Mesenchymal stem cell (in vitro differentiated cells and primary cell): Measurements from ENCODE around the gene TTLL10.

ENCODE experiments used
- DNase-seq: peaks from one replicate; pipeline ENCODE4 v3.0.0-alpha.2; 2013
- H2AFZ ChIP-seq: one replicate; pipeline ENCODE4 v1.6.1; 2013; ENCODE audit warnings: low read depth, mild to moderate bottlenecking, control low read depth, inconsistent platforms, low read length, moderate library complexity
- H2AK5ac ChIP-seq: 2 replicates; pipeline ENCODE4 v1.6.1; 2013; ENCODE audit warnings: low read length, moderate library complexity, mild to moderate bottlenecking, inconsistent platforms; ENCODE audit not compliant: severe bottlenecking
- H2BK120ac ChIP-seq: one replicate; pipeline ENCODE4 v1.6.1; 2013; ENCODE audit warnings: low read depth, mild to moderate bottlenecking, inconsistent platforms, low read length, moderate library complexity
- H2BK12ac ChIP-seq, 2 experiments: one replicate each; pipeline ENCODE4 v1.6.1; 2013; ENCODE audit warnings: inconsistent platforms in 2 of 2, low read length in 2 of 2, mild to moderate bottlenecking in 2 of 2, moderate library complexity in 2 of 2, control low read depth in 1 of 2
- H2BK15ac ChIP-seq: one replicate; pipeline ENCODE4 v1.6.1; 2013; ENCODE audit warnings: mild to moderate bottlenecking, low read depth, inconsistent platforms; ENCODE audit not compliant: poor library complexity, severe bottlenecking
- H2BK5ac ChIP-seq: 2 replicates; pipeline ENCODE4 v1.6.1; 2013; ENCODE audit warnings: low read depth, mild to moderate bottlenecking, low read length, control low read depth, inconsistent platforms; ENCODE audit not compliant: poor library complexity, severe bottlenecking
- H3K14ac ChIP-seq, 2 experiments: one replicate each; pipeline ENCODE4 v1.6.1; 2013; ENCODE audit warnings: inconsistent platforms in 2 of 2, low read length in 2 of 2, control low read depth in 1 of 2, mild to moderate bottlenecking in 1 of 2, moderate library complexity in 1 of 2
- H3K18ac ChIP-seq, 2 experiments: one replicate each; pipeline ENCODE4 v1.6.1; 2013; ENCODE audit warnings: inconsistent platforms in 2 of 2, low read length in 2 of 2, control low read depth in 1 of 2, low read depth in 1 of 2, mild to moderate bottlenecking in 1 of 2
- H3K23ac ChIP-seq, 2 experiments: one replicate each; pipeline ENCODE4 v1.6.1; 2013; ENCODE audit warnings: inconsistent platforms in 2 of 2, low read length in 2 of 2, mild to moderate bottlenecking in 2 of 2, moderate library complexity in 2 of 2, control low read depth in 1 of 2
- H3K27ac ChIP-seq: 2 replicates; pipeline ENCODE4 v1.5.1; 2013; ENCODE audit warnings: mild to moderate bottlenecking, moderate library complexity, low read length, control low read depth, inconsistent platforms; ENCODE audit not compliant: poor library complexity, severe bottlenecking
- H3K27me3 ChIP-seq, 2 experiments: 2 replicates each; pipeline versions ENCODE4 v1.6.1 to v1.7.0; 2013; ENCODE audit warnings: low read length in 2 of 2, mild to moderate bottlenecking in 2 of 2, moderate library complexity in 2 of 2, control low read depth in 1 of 2, inconsistent platforms in 1 of 2; ENCODE audit not compliant: control insufficient read depth in 1 of 2, insufficient read depth in 1 of 2
- H3K36me3 ChIP-seq, 2 experiments: 2 replicates each; pipeline versions ENCODE4 v1.6.1 to v1.7.0; 2013; ENCODE audit warnings: low read length in 2 of 2, control low read depth in 1 of 2, inconsistent platforms in 1 of 2, low read depth in 1 of 2, mild to moderate bottlenecking in 1 of 2; ENCODE audit not compliant: insufficient read depth in 2 of 2, control insufficient read depth in 1 of 2
- H3K4ac ChIP-seq, 2 experiments: one replicate each; pipeline ENCODE4 v1.6.1; 2013; ENCODE audit warnings: inconsistent platforms in 2 of 2, low read length in 2 of 2, mild to moderate bottlenecking in 2 of 2, moderate library complexity in 2 of 2, control low read depth in 1 of 2, low read depth in 1 of 2
- H3K4me1 ChIP-seq: 2 replicates; pipeline ENCODE4 v1.6.1; 2013; ENCODE audit warnings: low read depth, low read length, control low read depth; ENCODE audit not compliant: control insufficient read depth, insufficient read depth
- H3K4me2 ChIP-seq: 2 replicates; pipeline ENCODE4 v1.6.1; 2013; ENCODE audit warnings: low read length, mild to moderate bottlenecking, inconsistent platforms; ENCODE audit not compliant: poor library complexity, severe bottlenecking
- H3K4me3 ChIP-seq, 2 experiments: 2 replicates each; pipeline versions ENCODE4 v1.5.1 to v1.7.0; 2013; ENCODE audit warnings: low read length in 2 of 2, mild to moderate bottlenecking in 2 of 2, control low read depth in 1 of 2, low read depth in 1 of 2; ENCODE audit not compliant: insufficient read depth in 1 of 2
- H3K79me1 ChIP-seq: replicated peaks from 2 replicates; pipeline ENCODE4 v1.6.1; 2013; ENCODE audit warnings: mild to moderate bottlenecking, control low read depth, low read length, inconsistent platforms; ENCODE audit not compliant: poor library complexity, severe bottlenecking
- H3K9ac ChIP-seq: 2 replicates; pipeline ENCODE4 v1.7.0; 2013; ENCODE audit warnings: mild to moderate bottlenecking, low read length, moderate library complexity
- H3K9me3 ChIP-seq: 2 replicates; pipeline ENCODE4 v1.7.0; 2013; ENCODE audit warnings: mild to moderate bottlenecking, low read length; ENCODE audit not compliant: control insufficient read depth
- H4K8ac ChIP-seq: one replicate; pipeline ENCODE4 v1.6.1; 2013; ENCODE audit warnings: inconsistent platforms, mild to moderate bottlenecking, low read length, moderate library complexity
- H4K91ac ChIP-seq: one replicate; pipeline ENCODE4 v1.6.1; 2013; ENCODE audit warnings: mild to moderate bottlenecking, low read length, inconsistent platforms
- WGBS: methylation state at CpG from one replicate; pipeline ENCODE4 v1.1.7; 2013; ENCODE audit warnings: mixed read lengths; 5-methylcytosine and 5-hydroxymethylcytosine counted together

The TTLL10 gene

DNA sequence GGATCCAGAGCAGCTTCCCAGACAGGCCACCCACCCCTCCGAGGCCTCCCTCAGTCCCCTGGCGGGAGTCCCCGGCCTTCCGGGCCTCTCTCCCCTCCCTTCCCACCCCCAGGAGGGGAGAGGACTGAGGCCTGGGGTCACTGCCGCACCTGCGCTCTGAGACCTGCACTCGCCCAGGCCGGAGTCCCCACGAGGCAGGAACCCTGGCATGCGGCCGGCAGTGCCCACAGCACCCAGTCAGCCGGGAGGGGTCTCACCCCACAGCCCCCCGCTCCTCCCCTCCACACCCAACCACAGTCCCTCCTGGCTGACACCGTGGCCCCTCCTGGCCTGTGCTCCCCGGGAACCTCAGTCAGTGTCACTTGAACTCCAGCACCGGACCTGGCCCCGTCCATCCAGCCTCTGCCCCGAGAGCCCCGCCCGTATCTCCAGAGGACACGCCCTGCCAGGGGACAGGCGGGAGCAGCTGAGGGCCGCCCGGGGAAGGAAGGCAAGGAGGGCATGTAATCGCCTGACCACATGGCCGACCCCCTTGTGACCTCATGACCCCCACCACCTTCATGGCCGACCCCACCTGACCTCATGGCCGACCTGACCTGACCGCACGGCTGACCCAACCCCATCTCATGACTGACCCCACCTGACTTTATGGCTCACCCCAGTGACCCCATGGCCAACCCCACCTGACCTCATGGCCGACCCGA is 28.7 kb upstream of the TTLL10 start:
- Histone ChIP-seq H3K79me1 (peaks cover 4% of the 10 kb centered on the region), H3K4me3 (no peak overlapping the region), H3K4me1 (peaks cover 19% of the 10 kb centered on the region), H3K14ac (no peak overlapping the region), H3K18ac (no peak overlapping the region), H3K9me3 (no peaks in the 10 kb centered on the region), H3K36me3 (peaks cover 0 to 33% of the 10 kb centered on the region in 2 experiments), H3K9ac (no peak overlapping the region), H4K91ac (no peak overlapping the region), H3K23ac (no peak overlapping the region), H2AK5ac (no peak overlapping the region), H3K27ac (no peak overlapping the region), H3K4ac (peak overlapping the region in 1 of 2 experiments; percentile 13), H3K27me3 (peaks cover 0 to 36% of the 10 kb centered on the region in 2 experiments), H2BK120ac (no peak overlapping the region), H3K4me2 (no peak overlapping the region), H2AFZ (no peak overlapping the region), H2BK15ac (no peak overlapping the region), H2BK12ac (no peak overlapping the region), H2BK5ac (peak overlapping the region; percentile 11), H4K8ac (no peak overlapping the region)
- WGBS, result 86% methylated on average over 31 of the region's 32 CpGs
- DNase-seq, result no peak

DNA sequence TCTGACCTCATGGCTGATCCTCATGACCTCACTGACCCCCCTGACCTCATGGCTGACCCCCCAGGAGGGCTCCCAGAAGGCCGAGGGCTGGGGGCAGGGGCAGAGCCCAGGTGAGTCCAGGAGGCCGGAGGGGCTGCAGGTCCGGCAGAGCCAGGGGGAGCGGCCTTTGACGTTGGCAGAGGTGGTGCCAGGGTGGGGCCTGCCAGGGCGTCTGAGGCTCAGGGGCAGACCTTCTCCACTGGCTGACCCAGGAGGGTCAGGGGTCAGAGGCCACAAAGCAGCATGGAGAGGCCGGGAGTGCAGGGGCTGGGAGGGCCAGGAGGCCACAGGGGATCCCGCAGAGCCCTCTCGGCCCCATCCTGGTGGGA is 28.1 kb upstream of the TTLL10 start:
- H3K4ac ChIP-seq, result no peak overlapping the region
- H3K4me3 ChIP-seq, result no peak overlapping the region
- DNase-seq, result no peak
- H3K79me1 ChIP-seq, result peaks cover 4% of the 10 kb centered on the region
- no peak overlapping the region for H3K14ac ChIP-seq
- no peak overlapping the region for H4K91ac ChIP-seq
- H2BK120ac ChIP-seq, result no peak overlapping the region
- H3K9me3 ChIP-seq, result no peaks in the 10 kb centered on the region
- H2BK12ac ChIP-seq, result no peak overlapping the region
- H3K36me3 ChIP-seq, result peaks cover 0 to 33% of the 10 kb centered on the region in 2 experiments
- no peak overlapping the region for H2BK5ac ChIP-seq
- no peak overlapping the region for H3K23ac ChIP-seq
- WGBS, result 88% methylated on average over 9 of the region's 9 CpGs
- peaks cover 23% of the 10 kb centered on the region for H3K4me1 ChIP-seq
- H2AFZ ChIP-seq, result no peak overlapping the region
- no peak overlapping the region for H2AK5ac ChIP-seq
- H3K27ac ChIP-seq, result no peak overlapping the region
- H3K18ac ChIP-seq, result no peak overlapping the region
- H2BK15ac ChIP-seq, result no peak overlapping the region
- no peak overlapping the region for H3K9ac ChIP-seq
- H3K27me3 ChIP-seq, result peaks cover 0 to 36% of the 10 kb centered on the region in 2 experiments
- no peak overlapping the region for H4K8ac ChIP-seq
- no peak overlapping the region for H3K4me2 ChIP-seq

DNA sequence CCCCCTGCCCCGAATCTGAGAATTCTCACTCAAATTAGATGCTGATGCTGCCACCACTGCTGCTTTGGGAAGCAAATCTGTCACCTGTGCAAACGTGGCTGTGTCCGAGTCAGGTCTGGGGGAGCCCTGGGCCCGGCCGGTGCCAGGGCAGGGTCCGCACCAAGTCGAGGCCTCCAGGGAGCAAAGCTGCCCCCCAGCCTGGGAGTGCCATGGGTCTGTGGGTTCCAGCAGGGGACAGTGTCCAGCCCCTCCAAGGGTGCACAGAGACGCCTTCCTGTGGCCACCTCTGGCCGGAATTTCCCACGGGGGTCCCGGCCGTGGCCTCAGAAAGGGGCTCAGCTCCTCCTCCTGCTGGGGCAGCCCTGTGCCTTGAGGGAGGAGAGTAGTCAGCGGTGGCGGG is 27.7 kb upstream of the TTLL10 start:
- H3K79me1 ChIP-seq, result peaks cover 2% of the 10 kb centered on the region
- no peak overlapping the region for H2BK5ac ChIP-seq
- no peak overlapping the region for H3K4me3 ChIP-seq
- no peak overlapping the region for H4K8ac ChIP-seq
- H4K91ac ChIP-seq, result no peak overlapping the region
- no peak overlapping the region for H3K4ac ChIP-seq
- no peaks in the 10 kb centered on the region for H3K9me3 ChIP-seq
- peaks cover 0 to 36% of the 10 kb centered on the region in 2 experiments for H3K27me3 ChIP-seq
- 86% methylated on average over 14 of the region's 14 CpGs for whole genome bisulfite sequencing
- H2AK5ac ChIP-seq, result no peak overlapping the region
- H3K14ac ChIP-seq, result no peak overlapping the region
- no peak overlapping the region for H3K23ac ChIP-seq
- H3K4me1 ChIP-seq, result peaks cover 23% of the 10 kb centered on the region
- H3K27ac ChIP-seq, result no peak overlapping the region
- H2BK12ac ChIP-seq, result no peak overlapping the region
- H2AFZ ChIP-seq, result no peak overlapping the region
- peaks cover 0 to 33% of the 10 kb centered on the region in 2 experiments for H3K36me3 ChIP-seq
- no peak overlapping the region for H3K4me2 ChIP-seq
- H3K18ac ChIP-seq, result no peak overlapping the region
- H2BK120ac ChIP-seq, result no peak overlapping the region
- no peak overlapping the region for H2BK15ac ChIP-seq
- no peak overlapping the region for H3K9ac ChIP-seq
- no peak for DNase-seq

DNA sequence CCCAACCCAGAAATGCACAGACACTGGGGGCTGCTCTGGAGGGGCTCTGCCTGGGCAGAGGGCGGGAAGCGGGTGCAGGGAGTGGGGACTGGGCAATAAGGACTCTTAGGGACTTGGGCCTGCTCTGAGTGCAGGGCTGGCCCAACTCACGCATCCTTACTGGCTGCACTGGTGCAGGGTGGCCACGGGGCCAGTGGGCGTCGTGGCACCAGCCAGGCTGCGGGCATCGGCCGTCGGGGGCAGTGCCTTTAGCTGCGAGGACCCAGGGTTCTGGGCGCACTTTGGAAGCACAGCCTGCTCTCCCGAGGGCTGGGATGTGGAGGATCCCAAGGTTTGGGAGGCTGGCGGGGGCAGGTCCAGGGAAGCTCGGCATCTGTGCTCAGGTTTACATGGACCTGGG is 27.1 kb upstream of the TTLL10 start:
- H3K4ac ChIP-seq, result no peak overlapping the region
- H3K4me2 ChIP-seq, result no peak overlapping the region

More for the DNA sequence above, 27.1 kb upstream of the TTLL10 start:
- H3K9me3 ChIP-seq, result no peaks in the 10 kb centered on the region
- no peak overlapping the region for H2AFZ ChIP-seq
- H3K4me1 ChIP-seq, result peaks cover 23% of the 10 kb centered on the region
- 92% methylated on average over 15 of the region's 15 CpGs for WGBS
- no peak overlapping the region for H3K18ac ChIP-seq
- H2AK5ac ChIP-seq, result no peak overlapping the region
- H3K4me3 ChIP-seq, result no peak overlapping the region
- no peak overlapping the region for H3K27ac ChIP-seq
- no peak overlapping the region for H2BK5ac ChIP-seq
- peaks cover 0 to 34% of the 10 kb centered on the region in 2 experiments for H3K36me3 ChIP-seq
- H3K14ac ChIP-seq, result no peak overlapping the region
- H2BK120ac ChIP-seq, result no peak overlapping the region
- H3K79me1 ChIP-seq, result peaks cover 1% of the 10 kb centered on the region
- no peak for DNase-seq
- no peak overlapping the region for H3K9ac ChIP-seq
- no peak overlapping the region for H3K23ac ChIP-seq
- H4K8ac ChIP-seq, result no peak overlapping the region
- no peak overlapping the region for H4K91ac ChIP-seq
- no peak overlapping the region for H2BK15ac ChIP-seq
- H3K27me3 ChIP-seq, result peaks cover 0 to 35% of the 10 kb centered on the region in 2 experiments
- H2BK12ac ChIP-seq, result no peak overlapping the region
